GM06990 (cell line): ENCODE data around the gene KIF6.

Source experiments
- DNase-seq: peaks from one replicate; pipeline ENCODE4 v3.0.0-alpha.2; 2011; ENCODE audit not compliant: insufficient read length; ENCODE audit errors: extremely low read depth
- H3K27me3 ChIP-seq: replicated peaks from 2 replicates; pipeline ENCODE4 v1.6.0; 2011; ENCODE audit warnings: low read length; ENCODE audit not compliant: control insufficient read depth, insufficient read depth
- H3K36me3 ChIP-seq: 2 replicates; pipeline ENCODE4 v1.5.1; 2011; ENCODE audit warnings: low read length; ENCODE audit not compliant: control insufficient read depth, insufficient read depth
- H3K4me3 ChIP-seq: replicated peaks from 2 replicates; pipeline ENCODE4 v1.5.1; 2011; ENCODE audit warnings: low read depth, mild to moderate bottlenecking, control low read depth, low read length
- CTCF ChIP-seq: IDR thresholded peaks from 2 replicates; pipeline ENCODE4 v1.5.1; 2011; ENCODE audit warnings: low read length, control low read depth, mild to moderate bottlenecking, inconsistent platforms; ENCODE audit not compliant: insufficient read depth, poor library complexity, severe bottlenecking

The KIF6 gene

DNA sequence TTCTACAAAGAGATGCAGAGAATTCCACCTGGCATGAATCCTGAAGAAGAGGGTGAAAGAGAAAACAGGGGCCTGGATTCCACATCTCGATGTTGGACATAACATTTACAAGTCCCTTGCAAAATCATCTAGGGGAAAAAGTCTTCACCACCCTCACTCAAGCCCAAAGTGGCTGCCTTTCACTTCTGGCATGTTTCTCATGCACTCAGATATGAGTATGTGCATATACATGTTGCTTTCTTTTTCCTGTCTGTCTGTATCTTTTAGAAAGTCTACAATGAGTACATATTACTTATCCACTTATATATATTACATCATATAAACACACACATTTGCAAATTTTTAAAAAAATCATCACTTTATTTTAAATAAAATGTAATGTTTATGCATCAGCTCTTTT is 159.3 kb downstream of the KIF6 start:
- Histone ChIP-seq H3K36me3 (no peaks in the 10 kb centered on the region), H3K27me3 (no peaks in the 10 kb centered on the region), H3K4me3 (no peak overlapping the region)
- no peak for TF ChIP-seq CTCF
- DNase-seq, result no peak

GRCh38 chr6:39563566-39564311 is 161.5 kb downstream of the KIF6 start:
- H3K36me3 ChIP-seq, result no peaks in the 10 kb centered on the region
- no peak for TF ChIP-seq CTCF
- no peak for DNase-seq
- no peak overlapping the region for H3K4me3 ChIP-seq
- H3K27me3 ChIP-seq, result no peaks in the 10 kb centered on the region

DNA sequence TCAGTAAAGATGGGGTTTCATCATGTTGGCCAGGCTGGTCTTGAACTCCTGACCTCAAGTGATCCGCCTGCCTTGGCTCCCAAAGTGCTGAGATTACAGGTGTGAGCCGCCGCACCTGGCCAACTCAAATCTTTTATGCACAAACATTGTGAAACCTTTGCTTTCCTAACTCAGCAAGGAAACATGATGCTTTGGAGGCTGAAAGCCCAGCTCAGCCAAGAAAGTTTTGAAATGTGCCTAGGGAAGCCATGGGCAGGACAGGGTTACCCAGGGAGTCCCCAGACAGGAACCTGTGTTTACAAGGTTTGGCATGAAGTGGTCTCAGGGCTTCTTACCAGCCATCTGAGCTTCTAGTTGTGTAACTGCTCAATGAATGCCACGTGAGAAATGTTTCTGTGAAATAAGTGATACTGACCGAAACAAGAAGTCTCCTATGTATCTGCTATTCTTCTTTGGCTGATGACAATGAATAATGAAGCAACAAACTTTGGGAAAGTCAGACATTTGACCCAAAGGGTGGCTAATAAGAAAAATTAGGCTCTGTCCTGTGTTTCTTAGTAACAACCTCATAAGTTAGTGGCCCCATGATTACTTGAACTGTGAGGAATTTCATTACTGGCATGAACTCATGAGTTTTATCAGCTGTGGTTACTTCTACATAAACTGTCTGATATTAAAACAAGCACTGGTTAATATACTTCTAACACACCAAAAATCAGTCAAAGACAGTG is 163.5 kb downstream of the KIF6 start:
- no peaks in the 10 kb centered on the region for H3K36me3 ChIP-seq
- H3K4me3 ChIP-seq, result no peak overlapping the region
- no peaks in the 10 kb centered on the region for H3K27me3 ChIP-seq
- no peak for DNase-seq
- TF ChIP-seq CTCF, result no peak

GRCh38 chr6:39560915-39561314 is 164.3 kb downstream of the KIF6 start:
- no peak for TF ChIP-seq CTCF
- Histone ChIP-seq H3K4me3 (no peak overlapping the region), H3K36me3 (no peaks in the 10 kb centered on the region), H3K27me3 (no peaks in the 10 kb centered on the region; the same call in 1 of the 2 replicates)
- DNase-seq, result no peak

GRCh38 chr6:39558591-39559190 is 166.5 kb downstream of the KIF6 start:
- no peak for DNase-seq
- TF ChIP-seq CTCF, result no peak
- no peaks in the 10 kb centered on the region; the same call in 1 of the 2 replicates for H3K27me3 ChIP-seq
- H3K36me3 ChIP-seq, result no peaks in the 10 kb centered on the region
- no peak overlapping the region for H3K4me3 ChIP-seq
